Ascending aorta (tissue), 2 donors: Measurements from ENCODE around the gene PATL2. TPM values are rescaled to one million over a fixed set of nuclear protein-coding genes. Genes with fewer than 3 reads are reported as not detected.

ENCODE experiments used
- DNase-seq, 2 donors: peaks; one replicate each; pipeline ENCODE4 v3.0.0-alpha.2; 2019; ENCODE audit warnings: low spot score in 2 of 2
- H3K27ac ChIP-seq, 2 donors: fragments of 200-600 bp; sonication (generic); one replicate each; pipeline ENCODE4 v1.5.1; 2016 to 2017; ENCODE audit warnings: mild to moderate bottlenecking in 1 of 2
- H3K27me3 ChIP-seq: fragments of 200-600 bp; sonication (generic); one replicate; pipeline ENCODE4 v1.5.1; 2017
- H3K36me3 ChIP-seq, 2 donors: fragments of 200-600 bp; sonication (generic); one replicate each; pipeline ENCODE4 v1.5.1; 2016
- H3K4me1 ChIP-seq, 2 donors: fragments of 200-600 bp; sonication (generic); one replicate each; pipeline ENCODE4 v1.5.1; 2016 to 2017; ENCODE audit warnings: mild to moderate bottlenecking in 1 of 2
- H3K4me3 ChIP-seq, 2 donors: fragments of 200-600 bp; sonication (generic); one replicate each; pipeline ENCODE4 v1.5.1; 2016 to 2017; ENCODE audit warnings: mild to moderate bottlenecking in 1 of 2
- H3K9me3 ChIP-seq, 2 donors: fragments of 200-600 bp; sonication (generic); one replicate each; pipeline ENCODE4 v1.5.1; 2016
- CTCF ChIP-seq, 3 experiments: fragments of 200-600 bp in 2 of 3; fragments of 450-650 bp in 1 of 3; sonication (generic) in 2 of 3; IDR thresholded peaks; one replicate each; pipeline ENCODE4 v1.5.1; 2016 to 2019; ENCODE audit warnings: antibody characterized with exemption in 3 of 3, mild to moderate bottlenecking in 1 of 3, moderate library complexity in 1 of 3
- intact Hi-C: fragments of 100-400 bp; cut with DNase I; formaldehyde crosslinking; loops from one replicate; pipeline ENCODE4 v1.15.1; 2023
- total RNA-seq: library from RNA; depleted of rRNA; stranded (reverse); fragments of >200 nt; gene quantifications from one replicate; pipeline ENCODE4 v1.1.0, GENCODE V29; 2016

PATL2 gene
- total RNA-seq, 1 donor from 2014 or later, result not detected

- Histone ChIP-seq H3K27ac (no peak overlapping the region), H3K4me1 (peaks cover 0 to 17% of the 10 kb centered on the region in 2 donors), H3K36me3 (peaks cover 17 to 25% of the 10 kb centered on the region in 2 donors), H3K27me3 (no peaks in the 10 kb centered on the region), H3K9me3 (no peaks in the 10 kb centered on the region), H3K4me3 (peak overlapping the region in 1 of 2 donors; percentile 95)
- no peak for DNase-seq
- TF ChIP-seq CTCF (IDR thresholded peaks at IDR 0.05), result no peak
- intact Hi-C loops, result no loop called here
Measured at GRCh38 chr15:44661576-44661975, 49.5 kb downstream of the PATL2 start.

- no peak for DNase-seq
- H3K36me3 ChIP-seq, result peaks cover 29 to 35% of the 10 kb centered on the region in 2 donors
- peaks cover 0 to 14% of the 10 kb centered on the region in 2 donors for H3K4me1 ChIP-seq
- H3K27ac ChIP-seq, result no peak overlapping the region
- H3K9me3 ChIP-seq, result no peaks in the 10 kb centered on the region
- H3K27me3 ChIP-seq, result no peaks in the 10 kb centered on the region
- H3K4me3 ChIP-seq, result no peak overlapping the region
- no peak for TF ChIP-seq CTCF (IDR thresholded peaks at IDR 0.05)
- intact Hi-C loops, result no loop called here
Measured at GRCh38 chr15:44659056-44659455, 52.1 kb downstream of the PATL2 start.

DNA sequence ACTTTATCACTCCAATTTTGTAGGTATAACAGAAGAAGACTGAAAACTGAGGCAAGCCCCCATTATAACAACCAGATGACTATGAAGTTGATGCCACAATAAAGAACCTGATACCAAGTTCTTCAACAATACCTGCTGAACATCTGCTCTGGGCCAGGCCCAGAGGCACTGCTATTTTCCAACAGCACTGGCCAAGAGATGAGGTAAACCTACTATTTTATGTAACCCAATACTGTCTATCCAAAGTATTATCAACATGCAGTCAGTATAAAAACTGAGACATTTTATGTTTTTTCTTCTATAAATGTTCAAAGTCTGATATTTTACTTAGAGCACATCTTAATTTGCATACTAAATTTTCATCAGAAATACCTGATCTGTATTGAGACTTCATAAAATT is 53.7 kb downstream of the PATL2 start:
- DNase-seq, result no peak
- H3K27me3 ChIP-seq, result no peaks in the 10 kb centered on the region
- H3K27ac ChIP-seq, result no peak overlapping the region
- H3K9me3 ChIP-seq, result no peaks in the 10 kb centered on the region
- intact Hi-C loops, result no loop called here
- peaks cover 29 to 42% of the 10 kb centered on the region in 2 donors for H3K36me3 ChIP-seq
- H3K4me3 ChIP-seq, result no peak overlapping the region
- no peak for TF ChIP-seq CTCF (IDR thresholded peaks at IDR 0.05)
- peaks cover 0 to 11% of the 10 kb centered on the region in 2 donors for H3K4me1 ChIP-seq

- Histone ChIP-seq H3K4me3 (no peak overlapping the region), H3K27ac (no peak overlapping the region), H3K4me1 (peaks cover 0 to 6% of the 10 kb centered on the region in 2 donors), H3K27me3 (no peaks in the 10 kb centered on the region), H3K9me3 (no peaks in the 10 kb centered on the region), H3K36me3 (peaks cover 31 to 43% of the 10 kb centered on the region in 2 donors)
- TF ChIP-seq CTCF (IDR thresholded peaks at IDR 0.05), result no peak
- no peak for DNase-seq
- intact Hi-C loops, result no loop called here
Measured at GRCh38 chr15:44656913-44657312, 54.2 kb downstream of the PATL2 start.

DNA sequence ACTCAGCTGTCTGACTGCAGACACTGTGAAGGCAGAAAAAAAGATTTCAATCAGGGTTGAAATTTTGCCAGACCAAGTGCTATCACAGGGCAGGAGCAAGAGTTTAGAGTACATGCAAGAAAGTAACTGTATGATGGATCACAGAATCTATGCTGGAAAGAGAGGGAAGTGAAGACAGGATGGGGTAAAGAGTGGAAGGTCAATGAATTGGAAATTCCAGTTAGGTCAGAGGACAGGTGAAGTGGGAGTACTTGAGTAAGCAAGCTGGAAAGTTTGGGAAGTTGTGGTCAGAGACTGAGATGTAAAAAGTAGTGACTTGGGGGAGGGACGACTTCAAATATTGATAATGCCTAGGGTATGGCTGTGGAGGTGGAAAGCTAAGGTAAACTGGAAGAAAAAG is 54.8 kb downstream of the PATL2 start:
- Histone ChIP-seq H3K27me3 (no peaks in the 10 kb centered on the region), H3K9me3 (no peaks in the 10 kb centered on the region), H3K4me1 (peaks cover 0 to 3% of the 10 kb centered on the region in 2 donors), H3K27ac (no peak overlapping the region), H3K36me3 (peaks cover 35 to 47% of the 10 kb centered on the region in 2 donors), H3K4me3 (no peak overlapping the region)
- intact Hi-C loops, result no loop called here
- no peak for TF ChIP-seq CTCF (IDR thresholded peaks at IDR 0.05)
- no peak for DNase-seq

DNA sequence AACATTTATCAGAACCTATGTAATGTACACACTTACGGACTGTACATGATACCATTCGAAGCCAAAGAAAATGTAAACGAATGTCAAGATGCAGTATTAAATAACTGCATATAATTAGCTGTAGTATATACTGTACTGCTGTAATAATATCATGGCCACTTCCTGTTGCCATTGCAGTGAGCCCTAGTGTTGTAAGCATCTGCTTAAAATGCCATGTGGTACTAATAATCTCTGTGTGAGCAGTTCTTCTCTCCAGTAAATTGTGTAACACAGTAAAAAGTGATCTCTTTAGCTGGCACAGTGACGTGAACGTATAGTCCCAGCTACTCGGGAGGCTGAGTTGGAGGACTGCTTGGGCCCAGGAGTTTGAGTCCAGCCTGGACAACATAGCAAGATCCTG is 56.3 kb downstream of the PATL2 start:
- Histone ChIP-seq H3K4me1 (no peaks in the 10 kb centered on the region), H3K4me3 (no peak overlapping the region), H3K36me3 (peaks cover 40 to 61% of the 10 kb centered on the region in 2 donors), H3K27me3 (no peaks in the 10 kb centered on the region), H3K9me3 (no peaks in the 10 kb centered on the region), H3K27ac (no peak overlapping the region)
- DNase-seq, result no peak
- intact Hi-C loops, result no loop called here
- no peak for TF ChIP-seq CTCF (IDR thresholded peaks at IDR 0.05)
